Activated B cell treated with CpG ODN at 0.5 μM for 24 hours (primary cell): ENCODE measurements around the gene KHDC4. TPM values are rescaled to one million over a fixed set of nuclear protein-coding genes. Genes with fewer than 3 reads are reported as not detected.

Source experiments
- ATAC-seq: fragments of 200-7000 bp; cut with Tn5 transposase; one replicate; pipeline ENCODE4 v1.10.0; 2021; ENCODE audit warnings: low read depth, mild to moderate bottlenecking, moderate library complexity
- CTCF ChIA-PET: fragments of 350-600 bp; sonication (Branson Sonifier 250); formaldehyde crosslinking; loops from one replicate; lab custom pipeline; 2021; ENCODE audit warnings: antibody characterized with exemption; lab: Charles Lee
- POLR2A ChIA-PET: fragments of 350-600 bp; sonication (Branson Sonifier 250); formaldehyde crosslinking; loops from one replicate; lab custom pipeline; 2021; ENCODE audit warnings: antibody characterized with exemption; lab: Charles Lee
- DNase-seq: peaks from one replicate; pipeline ENCODE4 v3.0.0; 2022
- H3K27ac Mint-ChIP-seq: one replicate; pipeline ENCODE4 v1.8.0; 2020; ENCODE audit warnings: mixed read lengths
- H3K27me3 Mint-ChIP-seq: one replicate; pipeline ENCODE4 v1.8.0; 2021; ENCODE audit warnings: mixed read lengths
- H3K36me3 Mint-ChIP-seq: one replicate; pipeline ENCODE4 v1.8.0; 2021; ENCODE audit warnings: low read depth, mixed read lengths
- H3K4me1 Mint-ChIP-seq: one replicate; pipeline ENCODE4 v1.8.0; 2021; ENCODE audit warnings: mixed read lengths
- H3K4me3 Mint-ChIP-seq: one replicate; pipeline ENCODE4 v1.8.0; 2020; ENCODE audit warnings: mild to moderate bottlenecking, mixed read lengths
- H3K9me3 Mint-ChIP-seq: one replicate; pipeline ENCODE4 v1.8.0; 2020; ENCODE audit warnings: mixed read lengths
- intact Hi-C: fragments of 100-400 bp; cut with micrococcal nuclease; formaldehyde crosslinking; loops from one replicate; pipeline ENCODE4 v1.15.1; 2024
- total RNA-seq: library from RNA; stranded (reverse); gene quantifications from 2 replicates; pipeline ENCODE4 v1.2.3, GENCODE V29; 2022
- TF ChIP-seq, protein P1 (sequence below): fragments of 200-600 bp; IDR thresholded peaks from one replicate; pipeline ENCODE4 v1.8.0; 2022; ENCODE audit warnings: antibody characterized with exemption, mild to moderate bottlenecking

Gene KHDC4
- total RNA-seq, 1 donor from 2014 or later, result 105 TPM

GRCh38 chr1:155940993-155941844, 7.0 kb upstream of the KHDC4 start, which contains the start of gene RXFP4:
RXFP4 (plus strand) TSS chr1:155941638; CDS start chr1:155941710, 72 bp downstream.
- Mint-ChIP-seq H3K27ac (peak within 1 kb of the TSS; percentile 92), H3K4me3 (peak within 1 kb of the TSS; percentile 45), H3K9me3 (no peaks in the 10 kb centered on the region), H3K27me3 (no peaks in the 10 kb centered on the region), H3K36me3 (peaks cover 6% of the 10 kb centered on the region), H3K4me1 (peaks cover 79% of the 10 kb centered on the region)
- DNase-seq, result peak; percentile 15
- TF ChIP-seq, protein P1, sequence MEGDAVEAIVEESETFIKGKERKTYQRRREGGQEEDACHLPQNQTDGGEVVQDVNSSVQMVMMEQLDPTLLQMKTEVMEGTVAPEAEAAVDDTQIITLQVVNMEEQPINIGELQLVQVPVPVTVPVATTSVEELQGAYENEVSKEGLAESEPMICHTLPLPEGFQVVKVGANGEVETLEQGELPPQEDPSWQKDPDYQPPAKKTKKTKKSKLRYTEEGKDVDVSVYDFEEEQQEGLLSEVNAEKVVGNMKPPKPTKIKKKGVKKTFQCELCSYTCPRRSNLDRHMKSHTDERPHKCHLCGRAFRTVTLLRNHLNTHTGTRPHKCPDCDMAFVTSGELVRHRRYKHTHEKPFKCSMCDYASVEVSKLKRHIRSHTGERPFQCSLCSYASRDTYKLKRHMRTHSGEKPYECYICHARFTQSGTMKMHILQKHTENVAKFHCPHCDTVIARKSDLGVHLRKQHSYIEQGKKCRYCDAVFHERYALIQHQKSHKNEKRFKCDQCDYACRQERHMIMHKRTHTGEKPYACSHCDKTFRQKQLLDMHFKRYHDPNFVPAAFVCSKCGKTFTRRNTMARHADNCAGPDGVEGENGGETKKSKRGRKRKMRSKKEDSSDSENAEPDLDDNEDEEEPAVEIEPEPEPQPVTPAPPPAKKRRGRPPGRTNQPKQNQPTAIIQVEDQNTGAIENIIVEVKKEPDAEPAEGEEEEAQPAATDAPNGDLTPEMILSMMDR, result no peak
- peak; percentile 6 for ATAC-seq
- intact Hi-C loops, result no loop called here
- CTCF ChIA-PET, result interaction anchor here (1.0 to 10.0 kb wide), 4 partner anchors 20 to 125 kb away, joined by 4 to 146 read pairs (median 74); partner anchors contain the start of gene ARHGEF2
- POLR2A ChIA-PET, result interaction anchor here (0.5 to 10.8 kb wide), 5 partner anchors 19 to 180 kb away, joined by 3 to 403 read pairs (median 5); partner anchors contain the start of gene ARHGEF2

GRCh38 chr1:155940482-155940992, 6.3 kb upstream of the KHDC4 start:
- Mint-ChIP-seq H3K27me3 (no peaks in the 10 kb centered on the region), H3K9me3 (no peaks in the 10 kb centered on the region), H3K36me3 (peaks cover 3% of the 10 kb centered on the region), H3K27ac (peak overlapping the region; percentile 86), H3K4me1 (peaks cover 72% of the 10 kb centered on the region), H3K4me3 (peak overlapping the region; percentile 45)
- CTCF ChIA-PET, result interaction anchor here (1.0 to 10.0 kb wide), 6 partner anchors 15 to 126 kb away, joined by 3 to 146 read pairs (median 12); partner anchors contain the start of gene ARHGEF2
- TF ChIP-seq, protein P1, result no peak
- peak; percentile 15 for DNase-seq
- POLR2A ChIA-PET, result interaction anchor here (0.5 to 10.8 kb wide), 6 partner anchors 9 to 181 kb away, joined by 3 to 403 read pairs (median 5); partner anchors contain the start of gene ARHGEF2
- peak; percentile 18 for ATAC-seq
- intact Hi-C loops, result no loop called here

DNA sequence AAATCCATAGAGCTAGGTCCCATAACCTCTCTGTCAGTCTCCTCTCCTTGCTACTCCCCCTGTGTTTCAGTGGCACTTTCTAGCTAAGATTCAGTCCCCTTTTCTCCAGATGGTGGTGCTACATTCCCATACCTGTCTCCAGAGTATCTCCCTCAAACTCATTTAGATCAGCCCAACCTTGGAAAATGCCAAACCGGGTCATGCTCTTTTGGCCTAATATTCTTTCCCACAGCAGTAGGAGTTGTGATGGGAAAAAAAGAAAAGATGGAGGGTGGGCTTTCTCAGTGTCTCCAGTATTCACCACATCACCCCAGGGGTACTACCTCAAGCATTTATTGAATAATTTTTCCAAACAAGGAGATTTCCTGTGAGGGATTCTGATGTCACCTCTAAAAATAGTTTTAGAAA, 4.0 kb upstream of the KHDC4 start:
- Mint-ChIP-seq H3K9me3 (no peaks in the 10 kb centered on the region), H3K27me3 (no peaks in the 10 kb centered on the region), H3K4me3 (no peak overlapping the region), H3K4me1 (peaks cover 49% of the 10 kb centered on the region), H3K27ac (peak overlapping the region; percentile 64), H3K36me3 (peaks cover 3% of the 10 kb centered on the region)
- ChIA-PET POLR2A (interaction anchor here (1.0 to 10.8 kb wide), 6 partner anchors 8 to 52 kb away, joined by 3 to 403 read pairs (median 9); partner anchors contain the start of gene ARHGEF2), CTCF (interaction anchor here (0.6 to 10.0 kb wide), 16 partner anchors 8 to 128 kb away, joined by 3 to 146 read pairs (median 6); partner anchors contain the start of gene ARHGEF2)
- ATAC-seq (no peak), DNase-seq (no peak)
- TF ChIP-seq, protein P1, result no peak
- intact Hi-C loops, result loop anchor here (1.0 kb wide), 4 partner anchors 8 to 128 kb away; no protein-coding TSS in a partner anchor

GRCh38 chr1:155934936-155935590, 850 bp upstream of the KHDC4 start:
- TF ChIP-seq, protein P1, result no peak
- no peak for DNase-seq
- ATAC-seq, result no peak
- Mint-ChIP-seq H3K36me3 (peaks cover 28% of the 10 kb centered on the region), H3K27ac (no peak overlapping the region), H3K4me1 (peaks cover 47% of the 10 kb centered on the region), H3K4me3 (no peak overlapping the region), H3K9me3 (no peaks in the 10 kb centered on the region), H3K27me3 (no peaks in the 10 kb centered on the region)
- ChIA-PET CTCF (interaction anchor here (1.7 to 5.7 kb wide), 4 partner anchors 10 to 55 kb away, joined by 6 to 52 read pairs (median 8); no protein-coding TSS in a partner anchor), POLR2A (interaction anchor here (0.7 to 3.8 kb wide), 16 partner anchors 9 to 348 kb away, joined by 3 to 85 read pairs (median 7); partner anchors contain the start of genes ARHGEF2, PMF1, SMG5 and SSR2)
- intact Hi-C loops, result loop anchor here (1.0 kb wide), 7 partner anchors 11 to 403 kb away; partner anchors contain the start of genes ARHGEF2, CCT3, LAMTOR2 and RIT1
